HG03039 (cell line): ENCODE results near the gene NKD2.

Experiments
- ATAC-seq: cut with Tn5 transposase; IDR thresholded peaks from one replicate; pipeline ENCODE4 v1.9.1; 2021; ENCODE audit warnings: mild to moderate bottlenecking, moderate library complexity; ENCODE audit not compliant: unreplicated experiment

The NKD2 gene

DNA sequence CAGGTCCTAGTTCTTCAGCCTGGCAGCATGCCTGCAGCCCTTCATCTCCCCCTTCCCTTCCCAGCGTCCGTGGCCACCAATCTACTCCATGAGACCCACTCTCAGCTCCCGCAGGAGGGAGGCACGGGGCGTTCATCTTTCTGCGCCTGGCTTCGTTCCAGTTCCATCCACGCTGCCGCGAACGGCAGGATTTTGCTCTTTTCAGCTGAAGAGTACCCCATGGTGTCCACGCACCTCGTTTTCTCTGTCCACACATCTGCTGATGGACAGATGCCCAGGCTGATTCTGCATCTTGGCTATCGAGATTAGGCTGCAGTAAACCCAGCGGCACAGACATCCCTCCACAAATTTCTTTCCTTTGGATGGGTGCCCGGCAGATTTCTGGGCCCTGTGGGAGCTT lies 30.5 kb upstream of the NKD2 start:
- ATAC-seq = no peak

DNA sequence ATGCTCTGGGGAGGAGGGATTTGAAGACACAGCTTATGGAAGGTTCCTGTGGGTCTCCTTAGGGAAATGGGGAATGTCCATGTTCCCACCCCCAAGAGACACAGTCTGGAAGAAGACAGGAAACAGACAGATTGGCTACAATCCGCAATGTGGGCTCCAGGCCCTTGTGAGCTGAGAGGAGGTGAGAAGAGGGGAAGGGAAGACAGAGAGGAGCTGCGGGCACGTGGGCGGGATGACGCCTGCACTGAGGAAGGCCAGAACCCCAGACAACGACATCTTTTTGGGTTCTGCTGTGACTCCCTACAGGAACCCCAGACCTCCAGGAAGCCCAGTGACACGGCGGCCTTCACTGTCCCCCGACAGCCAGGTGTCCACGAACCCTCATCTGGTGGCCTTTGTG lies 29.9 kb upstream of the NKD2 start:
- ATAC-seq = no peak

DNA sequence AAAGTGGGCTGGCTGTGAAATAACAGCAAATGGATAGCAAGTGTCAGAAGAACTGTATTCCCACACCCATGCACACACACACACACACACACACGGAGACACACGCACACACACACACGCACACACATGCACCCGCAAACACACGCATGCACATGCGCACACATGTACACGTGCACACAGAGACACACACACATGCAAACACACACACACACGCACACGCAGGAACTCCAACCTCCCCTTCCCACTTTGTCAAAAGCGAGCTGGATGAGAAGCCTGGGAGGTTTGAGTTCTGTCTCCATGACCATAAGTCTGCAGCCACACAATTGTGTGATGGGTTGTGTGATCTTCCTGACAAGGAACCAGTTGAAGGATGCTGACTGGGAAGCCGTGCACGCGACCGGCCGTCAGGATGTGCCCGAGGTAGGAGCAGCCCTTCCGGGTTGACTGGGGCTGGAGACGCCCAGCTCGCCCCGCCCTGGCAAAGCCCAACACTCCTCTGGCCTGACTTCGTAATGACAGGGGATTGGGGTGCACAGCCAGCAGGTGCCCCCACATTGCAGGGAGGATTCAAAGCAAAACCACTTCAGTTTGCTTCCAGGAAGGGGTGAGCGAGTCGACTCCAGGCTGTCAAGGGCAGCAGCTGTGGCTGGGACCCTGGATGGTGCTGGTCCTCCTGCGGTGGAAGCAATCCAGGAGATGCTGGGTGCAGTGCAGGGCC lies 29.3 kb upstream of the NKD2 start:
- ATAC-seq = no peak

DNA sequence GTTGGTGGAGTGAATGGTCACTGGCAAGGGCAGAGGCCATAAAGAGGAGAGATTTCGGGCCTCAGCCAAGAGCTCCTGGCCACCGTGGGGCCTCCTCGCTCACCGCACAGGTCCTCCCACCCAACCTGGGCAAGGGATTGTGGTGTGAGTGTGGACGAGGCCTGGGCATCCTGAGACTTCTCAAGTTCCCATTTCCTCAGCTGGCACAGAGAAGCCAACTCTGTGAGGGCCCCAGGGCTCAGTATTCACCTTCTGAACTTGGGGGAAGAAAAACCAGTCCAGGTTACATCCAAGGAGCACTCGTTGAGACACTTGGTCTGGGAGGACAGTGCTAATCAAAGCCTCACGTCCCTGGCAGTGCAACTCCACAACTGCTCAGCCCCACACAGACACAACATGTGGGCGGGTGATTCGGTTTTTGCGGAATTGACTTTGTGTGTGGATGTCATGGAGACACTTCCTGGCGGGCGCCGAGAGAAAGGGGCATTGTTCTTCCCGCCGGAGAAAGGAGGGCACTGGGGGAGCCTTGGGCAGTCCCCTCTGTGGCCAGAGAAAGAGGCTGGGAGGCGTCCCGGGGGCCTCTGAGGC lies 28.5 kb upstream of the NKD2 start:
- ATAC-seq = no peak

DNA sequence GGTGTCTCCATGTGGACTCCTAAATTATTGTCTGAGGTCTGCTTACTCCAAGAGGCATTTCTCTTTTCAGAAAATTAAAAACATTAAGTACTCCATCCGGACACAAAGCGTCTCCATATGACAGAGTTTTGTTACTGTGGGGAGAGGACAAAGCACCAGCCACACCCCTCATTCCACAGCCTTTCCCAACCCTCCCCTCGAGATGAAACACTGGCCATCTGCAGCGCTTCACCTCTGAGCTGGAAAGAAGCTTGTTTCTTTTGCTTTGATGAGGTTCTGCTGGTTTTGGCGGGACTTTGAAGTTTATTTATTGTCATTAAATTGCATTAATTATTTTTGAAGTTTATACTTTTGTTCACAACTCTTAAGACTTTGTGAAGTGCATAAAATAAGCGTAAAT lies 27.6 kb upstream of the NKD2 start:
- no peak for ATAC-seq

DNA sequence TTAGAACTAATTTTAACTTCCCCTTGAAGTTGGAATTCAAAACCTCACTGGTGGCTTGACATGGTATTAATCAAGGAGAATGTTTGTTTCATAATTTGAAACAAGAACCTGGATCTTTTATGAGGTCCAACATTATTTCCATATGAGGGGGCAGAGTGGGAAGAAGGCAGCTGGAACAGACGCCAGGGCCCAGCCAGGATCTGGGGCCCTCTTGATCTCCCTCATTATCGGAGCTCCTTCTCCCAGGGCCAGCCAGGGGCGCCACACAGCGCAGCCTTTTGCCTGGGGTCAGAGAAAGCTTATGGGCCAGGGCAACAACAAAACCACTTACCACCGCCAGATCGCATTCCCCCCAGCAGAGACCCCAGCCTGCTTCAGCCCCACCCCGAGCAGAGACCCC lies 27.1 kb upstream of the NKD2 start:
- no peak for ATAC-seq

DNA sequence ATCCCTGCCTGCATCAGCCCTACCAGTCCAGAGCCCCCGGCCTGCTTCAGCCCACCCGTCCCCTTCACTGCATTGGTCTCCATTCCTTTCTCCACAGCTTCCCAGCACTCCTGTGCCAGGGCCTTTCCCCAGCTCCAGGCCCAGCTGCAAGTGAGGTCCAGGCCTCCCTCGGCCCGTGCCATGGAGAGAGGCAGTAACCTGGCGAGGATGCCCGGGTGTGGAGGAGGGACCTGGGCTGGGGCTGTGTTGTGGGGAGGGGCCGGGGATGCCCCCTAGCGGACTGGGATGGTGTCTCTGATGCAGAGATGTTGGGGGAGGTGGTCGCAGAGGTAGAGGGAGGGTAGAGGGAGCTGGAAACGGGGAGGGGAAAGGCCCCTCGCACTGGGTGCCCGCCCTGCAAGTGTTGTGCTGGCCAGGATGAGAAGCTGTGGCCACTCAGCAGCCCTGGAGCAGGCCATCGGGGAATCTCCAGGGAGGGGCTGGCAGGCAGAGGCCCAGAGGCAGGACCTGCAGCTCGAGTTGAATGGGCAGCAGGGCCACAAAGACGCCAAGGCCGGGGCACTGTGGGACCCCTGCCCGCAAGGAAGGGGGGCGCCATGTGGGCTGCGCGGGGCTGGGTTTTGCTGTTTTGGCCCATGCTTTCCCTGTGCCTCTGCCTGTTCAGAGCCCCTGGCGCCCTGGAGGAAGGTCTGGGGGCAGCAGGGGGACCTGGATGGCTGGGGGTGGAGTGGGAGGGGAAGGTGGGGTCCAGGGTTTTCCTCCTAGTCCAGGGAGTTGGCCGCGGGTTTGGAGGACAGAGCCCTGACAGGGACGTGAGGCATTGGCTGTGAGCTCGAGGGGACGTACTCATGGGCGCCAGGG lies 26.0 kb upstream of the NKD2 start:
- ATAC-seq = no peak

DNA sequence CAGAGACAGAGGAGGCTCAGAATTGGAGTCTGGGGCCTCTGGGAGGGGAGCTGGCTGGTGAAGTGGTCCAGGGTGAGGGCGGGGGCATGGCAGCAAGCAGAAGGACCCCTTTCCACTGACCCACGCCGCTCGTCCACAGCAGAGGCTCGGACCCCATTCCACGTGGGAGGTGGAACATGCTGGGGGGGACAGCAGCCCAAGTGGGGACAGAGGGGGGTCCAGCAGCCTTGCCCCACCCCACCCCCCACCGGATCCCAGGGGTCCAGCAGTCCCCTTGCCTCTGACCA lies 25.4 kb upstream of the NKD2 start:
- no peak for ATAC-seq

DNA sequence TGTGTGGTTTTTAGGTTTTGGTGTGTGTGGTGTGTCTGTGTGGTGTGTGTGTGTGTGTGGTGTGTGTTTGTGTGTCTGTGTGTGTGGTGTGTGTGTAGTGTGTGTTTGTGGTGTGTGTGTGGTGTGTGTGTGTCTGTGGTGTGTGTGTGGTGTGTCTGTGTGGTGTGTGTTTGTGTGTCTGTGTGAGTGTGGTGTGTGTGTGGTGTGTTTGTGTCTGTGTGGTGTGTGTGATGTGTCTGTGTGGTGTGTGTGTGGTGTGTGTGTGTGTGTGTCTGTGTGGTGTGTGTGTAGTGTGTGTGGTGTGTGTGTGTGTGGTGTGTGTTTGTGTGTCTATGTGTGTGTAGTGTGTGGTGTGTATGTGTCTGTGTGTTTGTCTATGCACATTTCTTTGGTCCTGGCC lies 25.0 kb upstream of the NKD2 start:
- ATAC-seq = no peak

DNA sequence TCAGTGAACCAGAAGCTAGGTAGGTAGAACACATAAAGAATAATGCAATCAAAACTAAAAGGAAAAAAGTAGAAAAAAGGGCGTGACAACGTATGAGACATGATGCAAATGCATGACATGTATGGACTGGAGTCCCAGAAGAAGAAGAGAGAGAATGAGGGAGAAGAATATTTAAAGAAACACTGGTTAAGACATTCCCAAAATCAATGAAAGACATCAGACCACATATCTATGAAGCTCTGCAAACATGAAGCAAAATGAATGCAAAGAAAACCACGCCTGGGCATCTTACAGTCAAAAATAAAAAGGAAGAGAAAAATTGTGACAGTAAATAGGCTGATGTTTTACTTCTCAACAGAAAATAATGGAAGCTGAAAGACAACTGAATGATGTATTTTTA lies 23.8 kb upstream of the NKD2 start:
- no peak for ATAC-seq

DNA sequence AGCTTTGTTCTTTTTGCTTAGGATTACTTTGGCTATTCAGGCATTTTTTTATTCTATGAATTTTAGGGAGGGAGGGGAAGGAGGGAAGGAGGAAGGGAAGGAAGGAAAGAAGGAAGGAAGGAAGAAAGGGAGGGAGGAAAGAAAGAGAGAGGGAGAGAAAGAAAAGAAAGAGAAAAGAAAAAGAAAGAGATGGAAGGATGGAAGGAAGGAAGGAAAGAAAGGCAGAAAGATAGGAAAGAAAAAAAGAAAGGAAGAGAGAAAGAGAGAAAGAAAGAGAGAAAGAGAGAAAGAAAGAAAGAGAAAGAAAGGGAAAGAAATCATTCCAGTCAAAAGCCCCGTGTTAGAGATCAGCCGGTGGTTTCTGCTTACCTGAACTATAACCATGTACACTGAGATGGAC lies 20.8 kb upstream of the NKD2 start:
- no peak for ATAC-seq

DNA sequence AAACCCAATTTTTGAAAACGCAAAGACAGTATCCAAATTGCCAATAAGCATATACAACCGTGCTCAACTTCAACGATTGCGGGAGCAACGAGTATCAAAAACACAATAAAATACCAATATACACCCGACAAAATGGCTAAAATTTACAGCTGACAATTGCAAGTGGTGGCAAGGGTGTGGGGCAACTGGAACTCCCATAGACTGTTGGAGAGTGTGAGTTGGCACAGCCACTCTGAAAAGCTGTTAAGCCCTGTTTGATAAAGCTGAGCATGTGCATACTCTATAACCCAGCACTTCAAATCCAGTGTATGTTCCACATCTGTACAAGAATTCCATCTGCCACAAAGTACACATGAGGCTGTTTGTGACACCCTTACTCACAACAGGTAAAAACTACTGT lies 20.3 kb upstream of the NKD2 start:
- ATAC-seq = no peak

DNA sequence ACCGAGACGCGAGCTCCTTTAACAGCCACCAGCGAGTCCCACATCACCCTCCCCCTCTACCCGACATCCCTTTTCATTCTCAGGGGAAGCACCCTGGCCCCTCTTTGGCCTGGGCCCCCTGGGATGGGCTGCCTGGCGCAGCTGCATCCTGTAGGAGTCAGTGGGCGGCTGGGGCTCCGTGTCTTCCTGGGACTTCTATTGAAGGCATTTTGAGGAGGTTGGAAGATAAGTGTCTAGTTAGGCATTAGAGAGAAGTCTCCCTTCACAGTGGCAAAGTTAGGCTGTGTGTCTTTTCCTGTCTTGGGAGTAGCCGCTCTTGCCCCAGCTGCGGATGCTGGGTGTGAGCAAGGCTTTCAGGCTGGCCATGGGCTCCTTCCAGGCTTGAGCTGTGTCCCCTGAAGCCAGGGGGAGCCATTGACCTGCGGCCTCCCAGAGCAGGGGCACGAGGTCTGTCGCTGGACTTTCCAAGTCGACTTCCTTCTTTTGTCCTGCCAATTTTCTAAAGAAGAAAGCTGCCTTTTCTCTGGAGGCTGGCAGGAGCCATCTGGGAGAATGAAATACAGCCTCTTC lies 18.6 kb upstream of the NKD2 start:
- no peak for ATAC-seq

DNA sequence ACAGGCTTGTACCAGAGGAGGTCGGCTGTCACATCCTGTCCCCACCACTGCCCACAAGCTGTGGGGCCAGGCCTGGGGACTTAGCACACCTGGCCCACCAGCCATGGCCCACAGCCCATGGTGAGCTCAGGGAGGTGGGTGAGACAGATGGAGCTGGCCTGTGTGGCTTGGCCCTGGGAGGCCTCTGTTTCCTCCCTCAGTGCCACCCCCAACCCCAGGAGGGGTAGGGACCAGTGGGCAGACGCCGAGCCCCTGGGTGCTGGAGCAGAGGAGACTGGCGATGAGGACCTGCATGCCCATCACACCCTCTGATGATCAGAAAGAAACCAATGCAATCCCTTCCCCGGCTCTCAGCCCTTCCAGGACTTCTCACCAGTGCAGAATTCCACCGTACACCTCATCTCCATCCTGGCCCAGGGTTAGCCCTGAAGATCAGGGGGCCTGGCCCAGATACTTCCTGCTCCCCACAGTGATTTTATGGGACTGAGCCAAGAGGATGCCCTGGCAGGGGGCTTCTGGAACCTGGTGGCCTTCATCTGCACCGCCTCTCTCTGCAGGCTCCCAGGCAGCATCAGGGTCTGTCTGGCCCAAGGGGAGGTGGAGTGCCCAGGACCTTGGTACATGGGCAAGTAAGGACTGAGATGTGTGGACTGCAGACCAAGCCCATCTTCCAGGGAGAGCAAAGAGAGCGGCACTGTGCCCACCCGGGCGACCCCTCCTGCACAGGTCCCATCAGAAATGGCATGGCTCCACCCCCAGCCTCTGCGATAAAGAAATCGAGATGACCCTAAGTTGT lies 16.9 kb upstream of the NKD2 start:
- no peak for ATAC-seq

DNA sequence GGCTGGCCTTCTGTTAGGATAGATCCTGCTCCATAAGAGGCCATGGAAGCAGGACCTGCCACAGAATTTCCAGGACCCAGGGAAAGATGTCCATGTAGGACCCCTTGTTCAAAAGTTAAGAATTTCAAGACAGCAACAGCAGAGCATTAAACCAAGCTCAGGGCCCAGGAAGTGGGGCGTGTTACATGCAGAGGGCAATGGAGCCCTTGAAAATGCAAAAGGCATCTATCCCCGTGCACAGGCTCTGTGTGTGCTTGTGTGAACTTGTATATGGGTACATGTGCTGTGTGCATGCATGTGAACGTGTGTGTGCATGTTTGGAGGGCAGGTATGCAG lies 14.4 kb upstream of the NKD2 start:
- ATAC-seq = no peak

DNA sequence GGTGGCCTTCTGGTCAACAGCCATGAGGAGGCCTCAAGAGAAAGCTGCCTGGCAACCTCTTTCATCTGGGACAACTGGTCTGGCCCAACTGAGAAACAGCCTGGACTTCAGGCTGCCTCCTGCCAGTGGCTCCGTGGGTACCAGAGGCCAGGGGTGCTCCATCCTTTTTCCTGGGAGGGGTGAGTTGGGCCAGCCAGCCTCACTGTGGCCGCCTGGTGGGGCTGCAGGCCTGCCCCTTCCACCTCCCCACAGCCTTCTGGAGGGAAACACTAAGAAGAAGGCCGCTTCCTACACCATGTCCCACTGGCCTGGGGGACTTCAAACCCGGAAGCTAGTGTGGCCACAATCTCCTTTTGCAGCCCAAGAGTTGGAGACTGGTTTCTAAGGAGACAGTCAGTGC lies 13.8 kb upstream of the NKD2 start:
- no peak for ATAC-seq

DNA sequence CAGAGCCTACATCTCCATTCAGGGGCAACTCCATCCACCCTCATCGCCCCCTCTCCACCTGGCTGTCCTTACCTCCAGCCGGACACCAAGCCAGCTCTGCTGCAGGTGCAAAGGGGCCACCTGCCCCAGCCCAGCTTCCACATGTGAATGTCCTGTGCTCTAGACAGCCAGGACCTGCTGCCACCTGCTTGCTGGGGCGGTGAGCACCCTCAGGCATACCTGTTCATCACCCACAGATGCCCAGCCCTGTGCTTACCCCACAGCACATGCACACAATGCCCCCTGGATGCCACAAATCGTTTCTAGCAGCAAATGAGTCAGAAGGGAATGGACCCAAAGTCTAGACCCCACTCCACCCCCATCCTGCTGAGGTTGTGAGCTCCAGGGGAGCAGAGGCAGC lies 13.3 kb upstream of the NKD2 start:
- ATAC-seq = no peak

DNA sequence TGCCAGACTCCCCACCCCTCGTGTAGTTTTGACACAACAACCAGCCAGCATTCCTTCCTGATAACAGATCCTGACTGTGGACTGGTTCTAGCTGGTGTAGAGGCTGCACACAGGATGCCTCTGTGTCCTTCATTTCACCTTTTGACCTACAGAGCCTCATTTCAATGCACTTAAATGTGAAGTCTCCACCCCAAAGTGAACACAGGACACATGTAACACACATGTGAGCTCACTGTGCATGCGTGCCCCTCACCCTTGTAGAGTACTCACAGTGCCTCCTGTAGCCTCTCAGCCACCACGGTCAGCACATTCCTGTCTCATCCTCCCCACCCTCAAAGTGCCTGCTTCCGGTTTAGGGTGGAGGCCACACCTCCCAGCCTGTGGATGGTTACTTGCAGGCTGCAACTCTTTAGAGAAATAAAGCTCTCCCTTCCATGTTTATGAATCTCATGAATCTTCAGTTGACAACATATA lies 11.6 kb upstream of the NKD2 start:
- ATAC-seq = no peak

DNA sequence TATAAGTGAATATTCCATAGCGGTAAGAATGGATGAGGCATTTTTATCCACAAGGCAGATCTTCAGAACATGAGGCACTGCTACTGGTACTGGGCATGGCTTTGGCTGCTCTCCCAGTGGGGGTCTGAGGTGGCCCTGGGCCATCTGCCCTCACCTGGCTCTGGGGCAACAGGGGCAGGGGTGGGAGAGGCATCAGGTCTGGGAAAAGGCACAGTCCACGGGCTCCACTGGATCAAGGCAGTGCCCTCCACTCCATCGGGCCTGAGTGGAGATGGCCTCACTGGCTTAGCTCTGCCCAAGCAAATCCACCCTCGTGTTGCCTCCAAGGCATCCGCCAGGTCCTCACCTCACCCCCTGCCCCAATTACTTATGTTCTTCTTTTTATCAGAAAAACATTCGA lies 10.9 kb upstream of the NKD2 start:
- no peak for ATAC-seq

DNA sequence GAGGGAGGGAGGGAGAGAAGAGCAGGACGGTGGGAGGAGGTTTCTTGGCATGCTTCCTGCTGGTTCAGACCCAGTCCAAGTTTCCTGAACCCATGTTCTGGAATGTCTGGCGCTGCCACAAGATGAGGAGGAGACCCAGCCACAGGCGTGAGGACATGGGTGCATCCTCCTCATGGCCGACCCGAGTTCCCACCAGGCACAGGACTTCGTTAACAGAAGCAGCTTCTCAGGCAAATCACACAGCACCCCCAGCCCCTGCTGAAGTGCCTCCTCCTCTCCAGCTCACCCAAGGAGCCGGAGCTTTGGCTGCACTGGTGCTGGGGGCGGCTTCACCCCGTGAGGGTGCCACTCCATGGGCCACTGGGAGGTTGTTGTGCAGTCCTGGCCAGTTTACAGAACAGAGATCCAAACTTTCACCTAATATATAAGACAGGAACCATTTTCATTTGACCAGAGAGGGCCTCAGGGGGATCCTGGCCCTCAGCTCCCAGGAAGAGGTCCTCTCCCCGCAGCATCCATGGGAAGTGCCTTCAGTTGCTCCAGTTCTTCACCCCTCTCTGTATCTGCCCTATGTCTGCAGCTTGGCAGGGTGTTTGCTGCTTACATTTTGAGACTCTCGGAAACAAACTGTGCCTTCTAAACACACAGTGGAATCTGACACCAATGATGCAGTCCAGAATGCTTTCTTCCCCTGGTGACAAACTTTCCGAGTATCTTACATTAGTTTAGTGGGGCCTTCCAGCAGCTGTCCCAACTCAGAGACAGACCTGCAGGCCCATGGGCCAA lies 10.2 kb upstream of the NKD2 start:
- no peak for ATAC-seq
